HepG2 (cell line): ENCODE data around the gene LARP1B. TPM values are rescaled to one million over a fixed set of nuclear protein-coding genes. Genes with fewer than 3 reads are reported as not detected.

ENCODE experiments used
- ATAC-seq: fragments of 200-7000 bp; cut with Tn5 transposase; 3 replicates; pipeline ENCODE4 v1.9.1; 2020; ENCODE audit warnings: mild to moderate bottlenecking, moderate library complexity
- BruUV-seq: library from RNA; stranded (reverse); fragments of 400-500 nt; replicated peaks from 2 replicates; lab custom pipeline; 2021; lab: Mats Ljungman, UMichigan
- CTCF ChIA-PET: fragments of 300-600 bp; formaldehyde crosslinking; extraction: SDS; loops from one replicate; lab custom pipeline; 2021; ENCODE audit warnings: low total read pairs, inconsistent platforms, low intra/inter-chr PET ratio; lab: Yijun Ruan, JAX
- POLR2A ChIA-PET: fragments of 350-600 bp; sonication (Branson Sonifier 250); formaldehyde crosslinking; loops from one replicate; lab custom pipeline; 2020; ENCODE audit warnings: antibody characterized with exemption, inconsistent platforms; lab: Yijun Ruan, JAX
- DNase-seq: peaks from one replicate; pipeline ENCODE4 v3.0.0-alpha.2; 2015; ENCODE audit warnings: low spot score
- FAIRE-seq: peaks from 3 replicates; lab custom pipeline; 2011; peaks lifted over from hg19 to GRCh38; lab: Jason Lieb, UNC
- H2AFZ ChIP-seq: one replicate; pipeline ENCODE4 v1.6.1; 2011; ENCODE audit warnings: low read length, inconsistent platforms
- H3K27ac ChIP-seq: fragments of 300-600 bp; 3 replicates; pipeline ENCODE4 v1.8.0; 2011; ENCODE audit warnings: mixed run types, mild to moderate bottlenecking, mixed read lengths, low read length, inconsistent platforms; ENCODE audit not compliant: insufficient read depth; ENCODE audit errors: extremely low read length
- H3K27me3 ChIP-seq, 2 experiments: fragments of 200-600 bp in 1 of 2; 2 replicates in 1 of 2; 3 replicates in 1 of 2; pipeline versions ENCODE4 v1.6.0 to v1.8.0; 2011; ENCODE audit warnings: low read length in 2 of 2, mild to moderate bottlenecking in 2 of 2, moderate library complexity in 2 of 2, inconsistent platforms in 1 of 2; ENCODE audit not compliant: insufficient read depth in 2 of 2, control insufficient read depth in 1 of 2
- H3K36me3 ChIP-seq, 2 experiments: fragments of 200-600 bp in 1 of 2; replicated peaks in 1 of 2; 2 replicates in 1 of 2; 3 replicates in 1 of 2; pipeline versions ENCODE4 v1.5.1 to v1.8.0; 2011; ENCODE audit warnings: low read length in 2 of 2, inconsistent platforms in 1 of 2; ENCODE audit not compliant: insufficient read depth in 2 of 2, control insufficient read depth in 1 of 2
- H3K4me1 ChIP-seq: 2 replicates; pipeline ENCODE4 v1.5.1; 2012; ENCODE audit warnings: low read length, inconsistent platforms; ENCODE audit not compliant: insufficient read depth
- H3K4me2 ChIP-seq: 2 replicates; pipeline ENCODE4 v1.6.0; 2011; ENCODE audit warnings: low read depth, low read length, inconsistent platforms
- H3K4me3 ChIP-seq, 3 experiments: fragments of 200-600 bp in 1 of 3; sonication (generic), shearing (Covaris generic) in 1 of 3; replicated peaks in 1 of 3; 2 replicates each; pipeline ENCODE4 v1.5.1; 2011 to 2016; ENCODE audit warnings: low read length in 3 of 3, inconsistent platforms in 2 of 3, low read depth in 2 of 3, mild to moderate bottlenecking in 2 of 3, control low read depth in 1 of 3, mixed read lengths in 1 of 3; ENCODE audit not compliant: insufficient read depth in 1 of 3
- H3K79me2 ChIP-seq: one replicate; pipeline ENCODE4 v1.6.1; 2011; ENCODE audit warnings: low read length, inconsistent platforms; ENCODE audit not compliant: insufficient read depth
- H3K9ac ChIP-seq: 2 replicates; pipeline ENCODE4 v1.6.0; 2011; ENCODE audit warnings: mild to moderate bottlenecking, low read depth, low read length, inconsistent platforms; ENCODE audit not compliant: insufficient read depth
- H3K9me3 ChIP-seq: 2 replicates; pipeline ENCODE4 v1.5.1; 2012; ENCODE audit warnings: mild to moderate bottlenecking, low read length
- H4K20me1 ChIP-seq: 2 replicates; pipeline ENCODE4 v1.6.0; 2011; ENCODE audit warnings: inconsistent platforms, mild to moderate bottlenecking, low read length, moderate library complexity; ENCODE audit not compliant: insufficient read depth
- BRCA1 ChIP-seq: sonication (generic); formaldehyde crosslinking; IDR thresholded peaks from 2 replicates; pipeline ENCODE4 v1.4.0; 2020; ENCODE audit warnings: missing genetic modification reagents
- ERF ChIP-seq: IDR thresholded peaks from 2 replicates; pipeline ENCODE4 v1.6.1; 2018; ENCODE audit warnings: missing biosample characterization, missing genetic modification reagents
- JUN ChIP-seq: sonication (generic); formaldehyde crosslinking; IDR thresholded peaks from 2 replicates; pipeline ENCODE4 v1.4.0; 2020; ENCODE audit warnings: mild to moderate bottlenecking, missing genetic modification reagents
- MED13 ChIP-seq: sonication (generic); formaldehyde crosslinking; IDR thresholded peaks from 2 replicates; pipeline ENCODE4 v1.5.0; 2020; ENCODE audit warnings: missing genetic modification reagents
- NFIC ChIP-seq: IDR thresholded peaks from 2 replicates; pipeline ENCODE4 v1.6.1; 2012; ENCODE audit warnings: mild to moderate bottlenecking, low read length, inconsistent platforms
- NFYC ChIP-seq: IDR thresholded peaks from 2 replicates; pipeline ENCODE4 v1.6.1; 2016; ENCODE audit warnings: missing genetic modification reagents, missing compliant biosample characterization
- RAD21 ChIP-seq: fragments of 450-650 bp; formaldehyde crosslinking; IDR thresholded peaks from 2 replicates; pipeline ENCODE4 v1.5.0; 2020; ENCODE audit warnings: mild to moderate bottlenecking
- RAD51 ChIP-seq: fragments of 450-650 bp; IDR thresholded peaks from 2 replicates; pipeline ENCODE4 v1.6.1; 2016; ENCODE audit warnings: borderline replicate concordance
- SMAD1 ChIP-seq: sonication (generic); formaldehyde crosslinking; IDR thresholded peaks from 2 replicates; pipeline ENCODE4 v1.4.0; 2020; ENCODE audit warnings: missing genetic modification reagents, low read depth, mild to moderate bottlenecking, borderline replicate concordance
- ZBTB21 ChIP-seq: sonication (generic); formaldehyde crosslinking; IDR thresholded peaks from 2 replicates; pipeline ENCODE4 v1.4.0; 2020; ENCODE audit warnings: missing genetic modification reagents
- ZMAT3 ChIP-seq: sonication (generic); formaldehyde crosslinking; conservative IDR thresholded peaks from 2 replicates; pipeline ENCODE4 v1.7.0; 2021; ENCODE audit warnings: missing genetic modification reagents
- ZNF124 ChIP-seq: sonication (generic); formaldehyde crosslinking; IDR thresholded peaks from 2 replicates; pipeline ENCODE4 v1.4.0; 2020; ENCODE audit warnings: missing genetic modification reagents
- ZNF33B ChIP-seq: sonication (generic); formaldehyde crosslinking; IDR thresholded peaks from 2 replicates; pipeline ENCODE4 v1.5.1; 2020; ENCODE audit warnings: mild to moderate bottlenecking, missing genetic modification reagents
- ZNF619 ChIP-seq: sonication (generic); formaldehyde crosslinking; IDR thresholded peaks from 2 replicates; pipeline ENCODE4 v1.4.0; 2020; ENCODE audit warnings: mild to moderate bottlenecking, missing genetic modification reagents
- ZNF720 ChIP-seq: sonication (generic); formaldehyde crosslinking; IDR thresholded peaks from 2 replicates; pipeline ENCODE4 v1.4.0; 2020; ENCODE audit warnings: missing genetic modification reagents
- ZSCAN25 ChIP-seq: sonication (generic); formaldehyde crosslinking; IDR thresholded peaks from 2 replicates; pipeline ENCODE4 v1.8.0; 2022; ENCODE audit warnings: mild to moderate bottlenecking, missing genetic modification reagents
- WGBS: methylation state at CpG from one replicate; pipeline ENCODE4 v1.1.6; 2017; ENCODE audit warnings: low lambda C conversion rate; 5-methylcytosine and 5-hydroxymethylcytosine counted together
- in situ Hi-C: cut with HindIII; loops from 2 replicates; pipeline ENCODE4 v1.10.0; 2017; ENCODE audit warnings: low pct_unique_long_range_greater_than_20kb; ENCODE audit not compliant: extremely low pct_ligation_motif_present
- intact Hi-C: fragments of 100-400 bp; cut with micrococcal nuclease; formaldehyde crosslinking; loops from one replicate; pipeline ENCODE4 v1.10.0; 2022; ENCODE audit not compliant: unreplicated experiment
- polyA plus RNA-seq, 8 experiments: library from polyadenylated mRNA; depleted of rRNA in 3 of 8; stranded (reverse) in 7 of 8; unstranded in 1 of 8; fragments of >200 nt; fragmentation: Illumina TruSeq in 4 of 8; extraction: Trizol in 4 of 8; gene quantifications; 2 replicates each; pipeline versions ENCODE4 v1.2.1 to v1.2.3, GENCODE V29; 2011 to 2016; ENCODE audit warnings: low read depth in 4 of 8, missing spikeins in 1 of 8, mixed read lengths in 1 of 8; ENCODE audit not compliant: insufficient read depth in 1 of 8
- total RNA-seq, 5 experiments: library from RNA; depleted of rRNA; stranded (reverse); fragments of >200 nt; fragmentation: Illumina TruSeq; extraction: Trizol; gene quantifications; 2 replicates each; pipeline ENCODE4 v1.2.3, GENCODE V29; 2016; ENCODE audit warnings: low read depth in 1 of 5
- TF ChIP-seq, protein P1 (sequence below): sonication (generic); formaldehyde crosslinking; conservative IDR thresholded peaks from 2 replicates; pipeline ENCODE4 v1.8.0; 2022; ENCODE audit warnings: mild to moderate bottlenecking, moderate library complexity, missing genetic modification reagents
- TF ChIP-seq, protein P2 (sequence below): conservative IDR thresholded peaks from 2 replicates; pipeline ENCODE4 v1.6.1; 2018; ENCODE audit warnings: missing genetic modification reagents
- TF ChIP-seq, protein P3 (sequence below): sonication (generic); formaldehyde crosslinking; IDR thresholded peaks from 2 replicates; pipeline ENCODE4 v1.4.0; 2020; ENCODE audit warnings: missing genetic modification reagents

LARP1B gene
- total and polyA plus RNA-seq, 2 of the 13 experiments (the other 11 are each of a cell fraction or from before 2014, with no cell fraction given): 19.2 to 52.7 TPM

DNA sequence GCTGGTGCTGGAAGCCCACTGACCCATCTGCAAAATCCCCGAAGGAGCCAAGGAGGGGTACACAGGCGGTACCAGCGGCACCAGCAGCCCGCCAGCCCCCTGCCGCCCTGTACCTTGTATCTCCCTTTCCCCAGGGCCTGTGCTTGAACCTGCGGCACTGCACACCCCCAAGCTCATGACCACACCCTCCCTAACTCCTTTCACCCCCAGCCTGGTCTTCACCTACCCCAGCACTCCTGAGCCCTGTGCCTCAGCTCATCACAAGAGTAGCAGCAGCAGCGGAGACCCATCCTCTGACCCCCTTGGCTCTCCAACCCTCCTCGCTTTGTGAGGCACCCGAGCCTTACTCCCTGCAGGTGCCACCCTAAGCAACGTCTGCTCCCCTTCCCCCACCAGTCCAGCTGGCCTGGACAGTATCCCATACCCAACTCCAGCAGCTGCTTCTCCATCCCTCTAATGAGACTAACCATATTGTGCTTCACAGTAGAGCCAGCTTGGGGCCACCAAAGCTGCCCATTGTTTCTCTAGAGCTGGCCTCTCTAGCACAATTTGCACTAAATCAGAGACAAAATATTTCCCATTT is 94.9 kb downstream of the LARP1B start:
- H3K4me3 ChIP-seq: no peak overlapping the region
- WGBS: 100% methylated on average over 6 of the region's 10 CpGs
- no peak overlapping the region for H3K27ac ChIP-seq
- no peak for DNase-seq
- in situ Hi-C loops: no loop called here
- no TSS peak for BruUV-seq
- H3K4me1 ChIP-seq: peaks cover 10% of the 10 kb centered on the region
- no peak overlapping the region for H3K9ac ChIP-seq
- no peaks in the 10 kb centered on the region for H3K9me3 ChIP-seq
- POLR2A ChIA-PET: no interaction called here
- FAIRE-seq: no peak
- no peak overlapping the region for H2AFZ ChIP-seq
- no peaks in the 10 kb centered on the region for H3K79me2 ChIP-seq
- H3K36me3 ChIP-seq: peaks cover 2 to 4% of the 10 kb centered on the region in 2 experiments; a peak in 1 of 5 replicates
- H3K4me2 ChIP-seq: no peak overlapping the region
- CTCF ChIA-PET: no interaction called here
- H4K20me1 ChIP-seq: no peaks in the 10 kb centered on the region
- no peaks in the 10 kb centered on the region; a peak in 1 of 5 replicates for H3K27me3 ChIP-seq
- no peak for TF ChIP-seq NFIC
- TF ChIP-seq, protein P1, sequence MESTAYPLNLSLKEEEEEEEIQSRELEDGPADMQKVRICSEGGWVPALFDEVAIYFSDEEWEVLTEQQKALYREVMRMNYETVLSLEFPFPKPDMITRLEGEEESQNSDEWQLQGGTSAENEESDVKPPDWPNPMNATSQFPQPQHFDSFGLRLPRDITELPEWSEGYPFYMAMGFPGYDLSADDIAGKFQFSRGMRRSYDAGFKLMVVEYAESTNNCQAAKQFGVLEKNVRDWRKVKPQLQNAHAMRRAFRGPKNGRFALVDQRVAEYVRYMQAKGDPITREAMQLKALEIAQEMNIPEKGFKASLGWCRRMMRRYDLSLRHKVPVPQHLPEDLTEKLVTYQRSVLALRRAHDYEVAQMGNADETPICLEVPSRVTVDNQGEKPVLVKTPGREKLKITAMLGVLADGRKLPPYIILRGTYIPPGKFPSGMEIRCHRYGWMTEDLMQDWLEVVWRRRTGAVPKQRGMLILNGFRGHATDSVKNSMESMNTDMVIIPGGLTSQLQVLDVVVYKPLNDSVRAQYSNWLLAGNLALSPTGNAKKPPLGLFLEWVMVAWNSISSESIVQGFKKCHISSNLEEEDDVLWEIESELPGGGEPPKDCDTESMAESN: no peak
- no peak for TF ChIP-seq ZNF33B (CRISPR knock-in tag)
- TF ChIP-seq ZNF124 (CRISPR knock-in tag): no peak
- no peak for TF ChIP-seq ZNF720 (CRISPR knock-in tag)
- no peak for TF ChIP-seq ZSCAN25 (CRISPR knock-in tag)
- no peak for TF ChIP-seq ZNF619 (CRISPR knock-in tag)
- TF ChIP-seq, protein P2, sequence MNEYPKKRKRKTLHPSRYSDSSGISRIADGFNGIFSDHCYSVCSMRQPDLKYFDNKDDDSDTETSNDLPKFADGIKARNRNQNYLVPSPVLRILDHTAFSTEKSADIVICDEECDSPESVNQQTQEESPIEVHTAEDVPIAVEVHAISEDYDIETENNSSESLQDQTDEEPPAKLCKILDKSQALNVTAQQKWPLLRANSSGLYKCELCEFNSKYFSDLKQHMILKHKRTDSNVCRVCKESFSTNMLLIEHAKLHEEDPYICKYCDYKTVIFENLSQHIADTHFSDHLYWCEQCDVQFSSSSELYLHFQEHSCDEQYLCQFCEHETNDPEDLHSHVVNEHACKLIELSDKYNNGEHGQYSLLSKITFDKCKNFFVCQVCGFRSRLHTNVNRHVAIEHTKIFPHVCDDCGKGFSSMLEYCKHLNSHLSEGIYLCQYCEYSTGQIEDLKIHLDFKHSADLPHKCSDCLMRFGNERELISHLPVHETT (CRISPR knock-in tag): no peak
- TF ChIP-seq RAD51: no peak
- TF ChIP-seq RAD21 (CRISPR knock-in tag): no peak
- TF ChIP-seq, protein P3, sequence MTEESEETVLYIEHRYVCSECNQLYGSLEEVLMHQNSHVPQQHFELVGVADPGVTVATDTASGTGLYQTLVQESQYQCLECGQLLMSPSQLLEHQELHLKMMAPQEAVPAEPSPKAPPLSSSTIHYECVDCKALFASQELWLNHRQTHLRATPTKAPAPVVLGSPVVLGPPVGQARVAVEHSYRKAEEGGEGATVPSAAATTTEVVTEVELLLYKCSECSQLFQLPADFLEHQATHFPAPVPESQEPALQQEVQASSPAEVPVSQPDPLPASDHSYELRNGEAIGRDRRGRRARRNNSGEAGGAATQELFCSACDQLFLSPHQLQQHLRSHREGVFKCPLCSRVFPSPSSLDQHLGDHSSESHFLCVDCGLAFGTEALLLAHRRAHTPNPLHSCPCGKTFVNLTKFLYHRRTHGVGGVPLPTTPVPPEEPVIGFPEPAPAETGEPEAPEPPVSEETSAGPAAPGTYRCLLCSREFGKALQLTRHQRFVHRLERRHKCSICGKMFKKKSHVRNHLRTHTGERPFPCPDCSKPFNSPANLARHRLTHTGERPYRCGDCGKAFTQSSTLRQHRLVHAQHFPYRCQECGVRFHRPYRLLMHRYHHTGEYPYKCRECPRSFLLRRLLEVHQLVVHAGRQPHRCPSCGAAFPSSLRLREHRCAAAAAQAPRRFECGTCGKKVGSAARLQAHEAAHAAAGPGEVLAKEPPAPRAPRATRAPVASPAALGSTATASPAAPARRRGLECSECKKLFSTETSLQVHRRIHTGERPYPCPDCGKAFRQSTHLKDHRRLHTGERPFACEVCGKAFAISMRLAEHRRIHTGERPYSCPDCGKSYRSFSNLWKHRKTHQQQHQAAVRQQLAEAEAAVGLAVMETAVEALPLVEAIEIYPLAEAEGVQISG (CRISPR knock-in tag): no peak
- TF ChIP-seq BRCA1: no peak
- no peak for TF ChIP-seq NFYC (CRISPR knock-in tag)
- no peak for TF ChIP-seq ERF (CRISPR knock-in tag)
- TF ChIP-seq MED13 (CRISPR knock-in tag): no peak
- TF ChIP-seq ZMAT3 (CRISPR knock-in tag): no peak
- no peak for TF ChIP-seq JUN
- no peak for TF ChIP-seq ZBTB21
- TF ChIP-seq SMAD1: no peak
- intact Hi-C loops: no loop called here
- ATAC-seq: no peak
